Spleen (tissue), 11 donors: ENCODE measurements around the gene NRAP. TPM values are rescaled to one million over a fixed set of nuclear protein-coding genes. Genes with fewer than 3 reads are reported as not detected.

Experiments used
- DNase-seq: peaks from one replicate; pipeline ENCODE4 v3.0.0-alpha.2; 2020
- H3K27ac ChIP-seq, 8 donors: fragments of 200-600 bp; sonication (generic) in 7 of 8; 1 replicate in 4 of 8; 2 replicates in 4 of 8; pipeline versions ENCODE4 v1.5.0 to v1.8.0; 2016 to 2021; ENCODE audit warnings: inconsistent platforms in 4 of 8, mild to moderate bottlenecking in 4 of 8, moderate library complexity in 1 of 8
- H3K27me3 ChIP-seq, 7 donors: fragments of 200-600 bp; sonication (generic) in 6 of 7; replicated peaks in 1 of 7; 1 replicate in 4 of 7; 2 replicates in 3 of 7; pipeline versions ENCODE4 v1.5.0 to v1.8.0; 2016 to 2021; ENCODE audit warnings: inconsistent platforms in 3 of 7, mild to moderate bottlenecking in 1 of 7
- H3K36me3 ChIP-seq, 6 donors: fragments of 200-600 bp; sonication (generic) in 5 of 6; 1 replicate in 4 of 6; 2 replicates in 2 of 6; pipeline versions ENCODE4 v1.5.0 to v1.8.0; 2016 to 2021; ENCODE audit warnings: inconsistent platforms in 2 of 6
- H3K4me1 ChIP-seq, 6 donors: fragments of 200-600 bp; sonication (generic) in 5 of 6; 1 replicate in 3 of 6; 2 replicates in 3 of 6; pipeline versions ENCODE4 v1.5.0 to v1.8.0; 2016 to 2021; ENCODE audit warnings: inconsistent platforms in 3 of 6
- H3K4me3 ChIP-seq, 8 donors: fragments of 200-600 bp; sonication (generic) in 7 of 8; 1 replicate in 4 of 8; 2 replicates in 4 of 8; pipeline versions ENCODE4 v1.5.0 to v1.8.0; 2016 to 2021; ENCODE audit warnings: inconsistent platforms in 4 of 8, mild to moderate bottlenecking in 4 of 8, moderate library complexity in 2 of 8
- H3K9me3 ChIP-seq, 8 donors: fragments of 200-600 bp; sonication (generic) in 7 of 8; 1 replicate in 4 of 8; 2 replicates in 4 of 8; pipeline versions ENCODE4 v1.5.0 to v1.8.0; 2016 to 2021; ENCODE audit warnings: inconsistent platforms in 4 of 8
- CTCF ChIP-seq, 11 experiments: fragments of 200-600 bp in 7 of 11; fragments of 450-650 bp in 4 of 11; sonication (generic) in 4 of 11; IDR thresholded peaks in 8 of 11; conservative IDR thresholded peaks in 3 of 11; 1 replicate in 7 of 11; 2 replicates in 4 of 11; pipeline versions ENCODE4 v1.4.0 to v1.8.0; 2016 to 2021; ENCODE audit warnings: antibody characterized with exemption in 11 of 11, inconsistent platforms in 4 of 11, mild to moderate bottlenecking in 1 of 11
- POLR2A ChIP-seq, 3 donors: fragments of 450-650 bp; IDR thresholded peaks; one replicate each; pipeline ENCODE4 v1.5.1; 2017; ENCODE audit warnings: antibody characterized with exemption in 3 of 3, mild to moderate bottlenecking in 1 of 3
- POLR2AphosphoS5 ChIP-seq, 3 donors: sonication (generic); formaldehyde crosslinking; IDR thresholded peaks; one replicate each; pipeline ENCODE4 v1.5.1; 2017; ENCODE audit warnings: antibody characterized with exemption in 3 of 3
- WGBS, 5 donors: extraction: QIAGEN DNeasy Blood & Tissue Kit in 3 of 5; methylation state at CpG; one replicate each; pipeline versions ENCODE4 v1.1.5 to v1.1.7; 2013 to 2018; 5-methylcytosine and 5-hydroxymethylcytosine counted together
- intact Hi-C: fragments of 100-400 bp; cut with DNase I; formaldehyde crosslinking; loops from one replicate; pipeline ENCODE4 v1.15.0; 2023; ENCODE audit warnings: low total_unique reads
- polyA plus RNA-seq, 3 donors: library from polyadenylated mRNA; stranded (reverse); fragments of 200-250 nt; gene quantifications; one replicate each; pipeline ENCODE4 v1.2.1, GENCODE V29; 2013
- total RNA-seq, 7 donors: library from RNA; depleted of rRNA in 3 of 7; stranded (reverse); fragments of >200 nt in 3 of 7; fragmentation: NEBNext Ultra II Directional in 4 of 7; extraction: Animal tissue kit (Norgen Biotek cat#: 25700) in 4 of 7; gene quantifications; one replicate each; pipeline versions ENCODE4 v1.1.0 to v1.2.1, GENCODE V29; 2016 to 2021
- donor health status: healthy with polysubstance abuse.
- donor health status: DM: no; HTN: no; CAD: no; lungs with moderate emphysema.
- donor health status: DM: no; HTN: no; CAD: no.
- donor health status: Bipolar disorder and iron deficiency.
- donor health status: healthy.
- donor health status: DM: no; HTN: no; CAD: no.
- donor health status: DM: yes; HTN: yes; CAD: no.

The NRAP gene
- total and polyA plus RNA-seq, 10 donors = 0.03 to 0.13 (median 0.04) TPM; not detected in 6

GRCh38 chr10:113695691-113696090 lies 31.9 kb upstream of the NRAP start:
- no peak overlapping the region for H3K27ac ChIP-seq
- no peaks in the 10 kb centered on the region for H3K4me1 ChIP-seq
- no peak for TF ChIP-seq POLR2A (IDR thresholded peaks at IDR 0.05)
- no peak for TF ChIP-seq CTCF (IDR thresholded peaks at IDR 0.05 in 8 of 11, conservative IDR thresholded peaks at IDR 0.05 in 3 of 11)
- TF ChIP-seq POLR2AphosphoS5 (IDR thresholded peaks at IDR 0.05) = no peak
- peaks cover 6 to 44% (median 30%) of the 10 kb centered on the region in 8 donors for H3K9me3 ChIP-seq
- intact Hi-C loops = no loop called here
- no peak overlapping the region for H3K4me3 ChIP-seq
- peaks cover 0 to 92% (median 45%) of the 10 kb centered on the region in 6 donors for H3K36me3 ChIP-seq
- DNase-seq = no peak
- 87 to 100% (median 90%) methylated on average over 1 of the region's 1 CpG for WGBS, 5 donors
- H3K27me3 ChIP-seq = no peaks in the 10 kb centered on the region

- WGBS, 5 donors = 81 to 99% (median 96%) methylated on average over 2 of the region's 2 CpGs
- Histone ChIP-seq H3K4me3 (no peak overlapping the region), H3K4me1 (peaks cover 0 to 8% (median 0%) of the 10 kb centered on the region in 6 donors)
Measured at GRCh38 chr10:113693348-113693747, 29.5 kb upstream of the NRAP start.

GRCh38 chr10:113692271-113692670 lies 28.4 kb upstream of the NRAP start:
- Histone ChIP-seq H3K9me3 (peaks cover 6 to 77% (median 55%) of the 10 kb centered on the region in 8 donors), H3K36me3 (peaks cover 0 to 57% (median 18%) of the 10 kb centered on the region in 6 donors), H3K4me1 (peaks cover 0 to 8% (median 0%) of the 10 kb centered on the region in 6 donors), H3K4me3 (no peak overlapping the region), H3K27ac (no peak overlapping the region), H3K27me3 (no peaks in the 10 kb centered on the region)
- intact Hi-C loops = no loop called here
- WGBS, 5 donors = 88 to 97% (median 96%) methylated on average over 5 to 6 of the region's 6 CpGs
- TF ChIP-seq POLR2A (IDR thresholded peaks at IDR 0.05) (no peak), CTCF (IDR thresholded peaks at IDR 0.05 in 8 of 11, conservative IDR thresholded peaks at IDR 0.05 in 3 of 11) (no peak), POLR2AphosphoS5 (IDR thresholded peaks at IDR 0.05) (no peak)
- DNase-seq = no peak

More at GRCh38 chr10:113693348-113693747, 29.5 kb upstream of the NRAP start:
- H3K9me3 ChIP-seq = peaks cover 6 to 66% (median 44%) of the 10 kb centered on the region in 8 donors
- no peak for DNase-seq
- intact Hi-C loops = no loop called here
- H3K27ac ChIP-seq = no peak overlapping the region
- peaks cover 0 to 68% (median 28%) of the 10 kb centered on the region in 6 donors for H3K36me3 ChIP-seq
- no peak for TF ChIP-seq POLR2AphosphoS5 (IDR thresholded peaks at IDR 0.05)
- no peak for TF ChIP-seq POLR2A (IDR thresholded peaks at IDR 0.05)
- no peak for TF ChIP-seq CTCF (IDR thresholded peaks at IDR 0.05 in 8 of 11, conservative IDR thresholded peaks at IDR 0.05 in 3 of 11)
- H3K27me3 ChIP-seq = no peaks in the 10 kb centered on the region

GRCh38 chr10:113691381-113691780 lies 27.5 kb upstream of the NRAP start:
- WGBS, 5 donors = 71 to 100% (median 96%) methylated on average over 1 to 2 of the region's 2 CpGs
- Histone ChIP-seq H3K27ac (no peak overlapping the region), H3K36me3 (peaks cover 0 to 51% (median 15%) of the 10 kb centered on the region in 6 donors), H3K4me3 (no peak overlapping the region), H3K9me3 (peaks cover 7 to 86% (median 63%) of the 10 kb centered on the region in 8 donors), H3K27me3 (no peaks in the 10 kb centered on the region), H3K4me1 (peaks cover 0 to 8% (median 0%) of the 10 kb centered on the region in 6 donors)
- no peak for TF ChIP-seq POLR2AphosphoS5 (IDR thresholded peaks at IDR 0.05)
- no peak for TF ChIP-seq POLR2A (IDR thresholded peaks at IDR 0.05)
- TF ChIP-seq CTCF (IDR thresholded peaks at IDR 0.05 in 8 of 11, conservative IDR thresholded peaks at IDR 0.05 in 3 of 11) = no peak
- intact Hi-C loops = no loop called here
- DNase-seq = no peak
